HG03103 (cell line): Measurements from ENCODE around the gene GRK2.
"Not testable (repeated sequence)": the region's sequence is repeated elsewhere in the genome, so short reads cannot be mapped to it uniquely, and the experiment has no call there.

ENCODE experiments used
- ATAC-seq: cut with Tn5 transposase; IDR thresholded peaks from one replicate; pipeline ENCODE4 v1.9.1; 2021; ENCODE audit warnings: low read depth; ENCODE audit not compliant: unreplicated experiment

The GRK2 gene

GRCh38 chr11:67266449-67267187 is at the start of gene GRK2:
TSS of gene GRK2 (plus strand) at chr11:67266473. CDS start at chr11:67266700, 227 bp downstream.
- ATAC-seq: no peak

DNA sequence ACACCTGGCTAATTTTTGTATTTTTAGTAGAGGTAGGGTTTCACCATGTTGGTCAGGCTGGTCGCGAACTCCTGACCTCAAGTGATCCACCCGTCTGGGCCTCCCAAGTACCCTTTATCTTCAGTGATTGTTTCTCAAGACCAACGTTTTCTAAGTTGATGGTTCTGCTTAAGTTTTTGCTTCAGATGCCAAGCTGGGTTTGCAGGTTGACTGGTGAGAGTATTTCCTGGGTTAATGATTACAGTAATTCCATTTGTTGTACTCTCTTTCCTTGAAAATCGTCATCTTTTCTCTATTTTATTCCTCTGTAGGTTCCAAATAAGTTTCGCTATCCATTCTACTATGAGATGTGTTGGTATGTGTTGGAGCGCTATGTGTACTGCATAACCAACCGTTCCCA is 38.5 kb upstream of the GRK2 start:
- ATAC-seq: no peak

DNA sequence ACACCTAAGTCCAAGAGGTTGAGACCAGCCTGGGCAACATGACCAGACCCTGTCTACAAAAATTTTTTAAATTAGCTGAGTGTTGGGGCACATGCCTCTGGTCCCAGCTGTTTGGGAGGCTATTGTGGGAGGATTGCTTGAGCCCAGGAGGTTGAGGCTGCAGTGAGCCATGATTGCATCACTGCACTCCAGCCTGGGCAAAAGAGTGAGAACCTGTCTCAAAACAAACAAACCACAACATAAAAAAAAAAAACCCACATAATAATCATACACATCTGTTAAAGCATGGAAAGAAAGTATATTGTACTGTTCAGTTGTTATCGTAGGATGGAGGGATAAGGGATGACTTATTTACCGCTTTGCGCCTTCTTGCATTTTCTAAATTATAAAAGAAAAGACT is 35.9 kb upstream of the GRK2 start:
- ATAC-seq: no peak

DNA sequence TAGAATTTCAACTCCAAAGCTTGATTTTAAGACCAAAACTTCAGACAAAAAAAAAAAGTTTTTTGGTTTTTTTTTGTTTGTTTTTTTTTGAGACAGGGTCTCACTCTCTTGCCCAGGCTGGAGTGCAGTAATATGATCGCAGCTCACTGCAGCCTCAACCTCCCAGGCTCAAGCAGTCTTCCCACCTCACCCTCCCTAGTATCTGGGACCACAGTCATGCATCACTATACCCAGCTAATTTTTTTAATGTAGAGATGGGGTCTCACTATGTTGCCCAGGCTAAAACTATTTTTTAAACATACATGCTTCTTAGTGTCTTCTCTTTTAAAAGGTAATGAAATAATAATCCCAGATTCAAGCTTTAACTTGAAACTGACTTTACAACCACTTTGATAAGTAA is 35.4 kb upstream of the GRK2 start:
- no peak for ATAC-seq

DNA sequence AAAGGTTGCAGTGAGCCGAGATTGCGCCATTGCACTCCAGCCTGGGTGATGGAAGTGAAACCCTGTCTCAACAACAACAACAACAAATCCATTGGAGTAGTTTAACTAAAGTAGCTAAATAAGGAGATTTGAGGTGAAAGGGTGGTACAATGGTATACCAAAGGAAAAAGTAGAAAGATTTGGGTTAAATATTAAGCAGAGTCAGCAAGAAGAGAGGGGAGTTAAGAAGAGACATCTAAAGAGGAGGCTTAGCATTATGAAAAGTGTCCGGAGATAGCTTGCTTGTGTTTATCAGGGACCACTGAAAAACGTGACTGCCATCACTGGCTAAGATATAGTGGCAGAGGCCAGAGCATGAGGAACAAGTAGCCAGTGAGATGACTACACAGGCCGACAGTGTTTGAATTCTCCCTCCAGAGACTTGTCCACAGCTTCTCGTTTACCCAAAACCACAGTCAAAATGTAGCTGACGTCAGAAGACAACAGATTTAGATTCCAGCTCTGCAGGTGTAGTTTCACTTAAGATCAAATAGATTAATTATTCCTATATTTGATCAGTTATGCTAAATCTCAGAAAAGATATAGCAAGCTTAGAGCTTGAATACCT is 32.6 kb upstream of the GRK2 start:
- ATAC-seq: no peak

DNA sequence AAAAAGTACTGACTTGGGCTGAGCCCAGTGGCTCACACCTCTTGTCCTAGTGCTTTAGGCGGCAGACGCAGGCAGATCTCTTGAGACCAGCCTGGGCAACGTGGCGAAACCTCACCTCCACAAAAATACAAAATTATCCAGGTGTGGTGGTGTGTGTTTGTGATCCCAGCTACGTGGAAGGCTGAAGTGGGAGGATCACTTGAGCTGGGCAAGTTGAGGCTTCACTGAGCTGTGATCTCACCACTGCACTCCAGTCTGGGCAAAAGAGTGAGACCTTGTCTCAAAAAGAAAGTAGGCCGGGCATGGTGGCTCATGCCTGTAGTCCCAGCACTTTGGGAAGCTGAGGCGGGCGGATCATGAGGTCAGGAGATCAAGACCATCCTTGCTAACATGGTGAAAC is 31.7 kb upstream of the GRK2 start:
- not testable (repeated sequence) for ATAC-seq

GRCh38 chr11:67237574-67237973 is 28.7 kb upstream of the GRK2 start:
- ATAC-seq: no peak

- peak; percentile 4 for ATAC-seq
These were observed 27.1 kb upstream of the GRK2 start for GRCh38 chr11:67238894-67239782.

DNA sequence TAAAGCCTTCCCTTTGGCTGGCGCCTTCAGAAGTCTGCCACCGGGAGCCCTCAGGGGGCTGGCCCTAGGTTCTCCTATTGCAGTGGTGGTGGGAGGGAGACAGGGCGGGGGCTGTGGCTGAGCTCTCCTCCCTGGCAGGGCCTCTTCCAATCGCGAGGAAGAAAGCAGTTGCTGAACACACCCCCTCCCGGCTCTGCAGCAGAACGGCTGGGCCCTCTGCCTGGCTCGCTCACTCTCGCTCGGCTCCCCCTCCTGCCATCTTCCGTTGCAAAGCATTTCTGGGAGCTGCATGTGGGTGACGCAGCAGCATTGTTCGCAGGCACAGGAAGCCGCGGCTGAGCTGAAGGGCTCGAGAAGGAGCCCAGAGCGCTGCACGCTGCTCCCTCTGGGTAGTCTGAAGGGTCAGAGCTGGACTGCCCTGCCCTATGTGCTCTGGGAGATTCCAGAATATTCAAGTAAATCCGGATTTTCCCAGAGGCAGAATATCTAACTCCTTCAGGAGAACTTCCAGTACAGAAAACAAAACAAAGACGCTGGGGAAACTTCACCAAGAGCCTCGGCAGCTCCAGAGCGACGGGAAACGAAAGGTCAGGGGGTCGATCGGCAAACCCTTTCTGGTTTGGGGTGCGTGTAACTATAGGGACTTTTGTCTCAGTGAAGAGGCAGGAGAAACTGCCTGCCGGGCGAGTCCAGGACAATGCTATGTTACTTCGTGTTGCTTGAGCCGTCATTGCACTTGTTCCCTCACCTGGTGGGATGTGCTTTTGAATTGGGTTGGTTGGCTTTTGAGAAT is 26.3 kb upstream of the GRK2 start:
- peak; percentile 64 for ATAC-seq

GRCh38 chr11:67240576-67241389 is 25.5 kb upstream of the GRK2 start:
- ATAC-seq: no peak

DNA sequence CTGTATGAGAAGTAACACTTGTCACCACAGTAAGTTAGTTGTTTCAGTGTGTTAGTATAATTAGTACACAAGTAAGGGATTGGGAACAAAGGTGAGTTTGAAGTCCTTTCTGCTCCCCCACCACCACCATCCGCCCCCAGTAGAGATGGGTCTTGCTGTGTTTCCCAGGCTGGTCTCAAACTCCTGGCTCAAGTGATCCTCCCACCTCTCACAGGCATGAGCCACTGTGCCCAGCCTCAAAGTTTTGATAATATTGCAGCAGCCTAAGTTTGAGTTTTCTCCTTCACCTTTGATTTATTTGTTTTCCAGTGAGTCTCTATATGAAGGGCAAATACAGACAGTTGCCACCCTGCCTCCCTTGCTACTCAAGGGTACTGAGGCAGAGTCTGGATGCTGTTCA is 23.7 kb upstream of the GRK2 start:
- ATAC-seq: no peak

DNA sequence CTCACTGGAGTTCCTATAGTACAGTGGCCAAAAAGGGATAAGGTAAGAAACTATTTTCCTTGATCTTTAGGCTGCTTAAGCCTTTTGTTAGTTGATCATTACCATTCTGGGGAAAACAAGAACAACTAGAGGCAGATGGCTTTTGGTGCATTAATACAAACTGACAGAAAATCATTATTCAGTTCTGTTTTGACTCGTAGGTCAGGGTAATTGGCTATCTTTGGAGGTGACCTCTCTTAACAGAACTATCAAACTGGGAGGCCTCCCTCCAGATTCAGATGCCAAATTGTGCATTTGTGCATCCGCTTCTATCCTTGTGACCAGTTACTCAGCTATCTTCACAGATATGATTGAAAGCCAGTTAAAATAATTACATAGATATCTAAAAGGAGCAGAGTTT is 23.2 kb upstream of the GRK2 start:
- ATAC-seq: no peak

DNA sequence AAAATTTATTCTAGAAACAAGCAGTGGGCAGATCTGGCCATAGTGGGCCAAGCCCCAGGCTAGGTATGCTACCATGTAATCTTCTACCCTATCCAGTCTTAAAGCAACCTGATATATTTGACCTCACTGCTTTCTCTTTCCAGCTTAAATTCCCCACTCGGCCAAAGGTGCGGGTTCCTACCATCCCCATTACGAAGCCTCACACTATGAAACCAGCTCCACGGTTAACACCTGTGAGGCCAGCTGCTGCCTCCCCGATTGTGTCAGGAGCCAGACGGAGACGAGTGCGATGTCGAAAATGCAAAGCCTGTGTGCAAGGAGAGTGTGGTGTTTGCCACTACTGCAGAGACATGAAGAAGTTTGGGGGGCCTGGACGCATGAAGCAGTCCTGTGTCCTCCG is 21.2 kb upstream of the GRK2 start:
- ATAC-seq: no peak

- ATAC-seq: no peak
These were observed 18.2 kb upstream of the GRK2 start for GRCh38 chr11:67247946-67248550.

- ATAC-seq: no peak
These were observed 17.6 kb upstream of the GRK2 start for GRCh38 chr11:67248653-67249052.

DNA sequence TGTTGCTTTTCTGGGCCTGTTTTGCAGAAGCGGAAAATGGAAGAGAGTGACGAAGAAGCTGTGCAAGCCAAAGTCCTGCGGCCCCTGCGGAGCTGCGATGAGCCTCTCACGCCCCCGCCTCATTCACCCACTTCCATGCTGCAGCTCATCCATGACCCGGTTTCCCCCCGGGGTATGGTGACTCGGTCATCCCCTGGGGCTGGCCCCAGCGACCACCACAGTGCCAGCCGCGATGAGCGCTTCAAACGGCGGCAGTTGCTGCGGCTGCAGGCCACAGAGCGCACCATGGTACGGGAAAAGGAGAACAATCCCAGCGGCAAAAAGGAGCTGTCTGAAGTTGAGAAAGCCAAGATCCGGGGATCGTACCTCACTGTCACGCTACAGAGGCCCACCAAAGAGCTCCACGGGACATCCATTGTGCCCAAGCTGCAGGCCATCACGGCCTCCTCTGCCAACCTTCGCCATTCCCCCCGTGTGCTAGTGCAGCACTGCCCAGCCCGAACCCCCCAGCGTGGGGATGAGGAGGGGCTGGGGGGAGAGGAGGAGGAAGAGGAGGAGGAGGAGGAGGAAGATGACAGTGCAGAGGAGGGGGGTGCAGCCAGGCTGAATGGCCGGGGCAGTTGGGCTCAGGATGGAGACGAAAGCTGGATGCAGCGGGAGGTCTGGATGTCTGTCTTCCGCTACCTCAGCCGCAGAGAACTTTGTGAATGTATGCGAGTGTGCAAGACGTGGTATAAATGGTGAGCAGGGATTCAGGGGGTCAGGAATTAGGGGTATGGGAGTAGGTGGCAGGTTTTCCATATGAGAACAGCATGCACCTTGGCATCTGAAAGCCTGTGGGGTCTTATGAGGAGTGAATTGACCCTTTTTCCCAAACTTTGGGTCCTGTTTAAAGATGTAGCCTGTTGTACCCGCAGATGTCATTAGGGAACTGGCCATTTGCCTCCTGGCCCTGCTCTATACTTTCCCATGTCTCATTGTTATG is 15.9 kb upstream of the GRK2 start:
- no peak for ATAC-seq

DNA sequence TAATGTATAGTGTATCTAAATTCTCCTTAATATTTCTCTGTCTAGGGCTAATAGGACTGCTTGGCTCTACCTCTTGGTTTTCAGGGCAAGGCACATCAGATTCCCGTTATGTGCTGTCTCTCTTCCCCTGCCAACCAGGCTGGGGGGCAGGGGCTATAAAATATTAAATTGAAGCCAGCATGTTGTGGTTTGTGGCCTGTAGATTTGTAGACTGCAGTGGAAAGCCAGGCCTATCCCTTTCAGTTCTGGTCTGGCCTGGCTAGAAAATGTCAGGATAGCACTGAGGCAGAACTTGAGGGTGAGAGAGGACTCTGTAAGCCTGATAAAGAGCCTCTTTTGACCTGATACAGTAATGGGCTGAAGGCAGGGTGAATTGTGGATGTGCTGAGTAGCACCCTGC is 14.4 kb upstream of the GRK2 start:
- no peak for ATAC-seq

GRCh38 chr11:67252831-67253239 is 13.4 kb upstream of the GRK2 start:
- no peak for ATAC-seq
